Measurements from ENCODE around the gene ID4.

The ID4 gene

DNA sequence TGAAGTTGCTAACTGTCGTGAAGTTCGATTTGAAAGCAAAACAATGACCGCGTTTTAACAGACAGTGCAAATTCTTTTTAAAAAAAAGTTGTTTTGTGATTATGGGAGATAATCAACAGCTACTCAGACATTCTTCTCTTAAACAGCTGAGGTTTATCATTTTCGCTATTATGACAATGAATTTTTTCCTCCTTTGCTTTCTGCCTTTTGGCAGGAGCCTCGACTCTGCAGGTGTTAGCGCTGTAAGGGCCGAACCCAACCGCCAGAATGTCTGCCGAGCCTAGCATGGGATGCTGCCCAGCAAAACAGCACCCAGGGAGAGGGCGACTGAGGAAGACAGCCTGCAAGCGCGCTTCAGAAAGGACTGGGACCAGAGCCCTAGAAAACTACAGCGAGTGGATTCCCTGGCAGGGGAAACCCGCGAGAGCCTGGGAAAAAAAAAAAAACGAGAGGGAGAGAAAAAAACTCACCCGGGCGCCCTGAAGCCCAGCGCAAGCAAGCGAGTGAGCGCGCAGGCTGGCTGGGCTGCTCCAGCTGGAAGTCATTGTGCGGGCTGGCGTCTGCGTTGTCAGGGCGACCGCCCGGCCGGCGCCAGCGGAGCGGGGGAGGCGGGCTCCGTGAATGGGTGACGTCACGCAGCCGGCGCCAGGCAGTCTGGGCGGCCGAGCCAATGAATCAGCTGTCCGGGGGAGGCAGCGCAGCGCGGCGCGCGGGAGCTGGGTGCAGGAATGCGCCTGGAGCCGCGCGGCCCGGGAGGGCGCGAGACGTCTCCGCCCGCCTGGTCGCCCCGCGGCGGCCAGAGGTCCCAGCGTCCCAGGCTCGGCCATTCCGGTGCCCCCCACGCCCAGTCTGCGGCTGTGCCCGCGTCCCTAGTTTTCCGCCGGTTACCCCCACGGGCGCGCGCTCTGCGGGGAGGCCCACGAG, 32.7 kb upstream of the ID4 start:
- Histone ChIP-seq H3K9ac (ENCODE audit: low read depth in 1 of 2, low read length in 2 of 2) (peak overlapping the region; percentile 65 to 76), H3K27ac (ENCODE audit: low read depth in 2 of 2, low read length in 2 of 2) (peak overlapping the region; percentile 83 to 86), H3K36me3 (ENCODE audit: control insufficient read depth in 2 of 2, insufficient read depth in 2 of 2, low read length in 2 of 2) (no peaks in the 10 kb centered on the region), H3K4me1 (ENCODE audit: control insufficient read depth in 2 of 2, insufficient read depth in 2 of 2, low read length in 2 of 2) (peaks cover 8 to 15% of the 10 kb centered on the region in 2 donors), H3K9me3 (ENCODE audit: control insufficient read depth in 2 of 2, low read length in 2 of 2) (no peaks in the 10 kb centered on the region), H3K27me3 (ENCODE audit: control insufficient read depth in 2 of 2, insufficient read depth in 2 of 2, low read length in 2 of 2) (no peaks in the 10 kb centered on the region), H3K4me3 (ENCODE audit: low read length in 2 of 2) (peak overlapping the region; percentile 65 to 70)

DNA sequence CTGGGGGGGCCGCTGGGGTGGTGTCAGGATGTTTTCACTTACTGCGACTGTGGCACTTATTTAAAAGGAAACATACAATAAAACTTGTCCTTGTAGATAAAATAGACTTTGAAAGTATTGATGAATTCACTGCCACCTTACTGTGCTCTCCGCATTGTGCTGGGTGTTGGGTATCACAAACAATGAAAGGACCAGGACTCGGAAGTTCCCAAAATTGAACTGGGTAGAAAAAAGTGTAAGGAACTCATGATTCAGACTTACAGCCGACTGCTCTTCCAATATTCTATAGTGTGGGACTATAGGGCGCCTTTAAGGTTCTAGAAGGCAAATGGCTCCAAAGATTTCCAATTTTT, 32.1 kb upstream of the ID4 start:
- peaks cover 8 to 15% of the 10 kb centered on the region in 2 donors for H3K4me1 ChIP-seq (ENCODE audit: control insufficient read depth in 2 of 2, insufficient read depth in 2 of 2, low read length in 2 of 2)
- H3K9ac ChIP-seq (ENCODE audit: low read depth in 1 of 2, low read length in 2 of 2), result peak overlapping the region; percentile 65 to 76
- no peaks in the 10 kb centered on the region for H3K36me3 ChIP-seq (ENCODE audit: control insufficient read depth in 2 of 2, insufficient read depth in 2 of 2, low read length in 2 of 2)
- peak overlapping the region; percentile 64 to 65 for H3K4me3 ChIP-seq (ENCODE audit: low read length in 2 of 2)
- H3K9me3 ChIP-seq (ENCODE audit: control insufficient read depth in 2 of 2, low read length in 2 of 2), result no peaks in the 10 kb centered on the region
- no peaks in the 10 kb centered on the region for H3K27me3 ChIP-seq (ENCODE audit: control insufficient read depth in 2 of 2, insufficient read depth in 2 of 2, low read length in 2 of 2)
- peak overlapping the region; percentile 83 to 86 for H3K27ac ChIP-seq (ENCODE audit: low read depth in 2 of 2, low read length in 2 of 2)

DNA sequence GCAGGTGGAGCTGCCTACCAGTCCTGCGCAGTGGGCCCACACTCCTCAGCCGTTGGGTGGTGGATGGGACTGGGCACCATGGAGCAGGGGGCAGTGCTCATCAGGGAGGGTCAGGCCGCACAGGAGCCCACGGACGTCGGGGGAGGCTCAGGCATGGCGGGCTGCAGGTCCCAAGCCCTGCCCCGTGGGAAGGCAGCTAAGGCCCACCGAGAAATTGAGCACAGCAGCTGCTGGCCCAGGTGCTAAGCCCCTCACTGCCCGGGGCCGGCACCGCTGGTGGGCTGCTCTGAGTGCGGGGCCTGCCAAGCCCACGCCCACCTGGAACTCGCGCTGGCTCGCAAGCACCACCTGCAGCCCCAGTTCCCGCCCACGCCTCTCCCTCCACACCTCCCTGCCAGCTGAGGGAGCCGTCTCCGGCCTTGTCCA, 30.2 kb upstream of the ID4 start:
- H3K9ac ChIP-seq (ENCODE audit: low read depth in 1 of 2, low read length in 2 of 2), result no peak overlapping the region
- H3K36me3 ChIP-seq (ENCODE audit: control insufficient read depth in 2 of 2, insufficient read depth in 2 of 2, low read length in 2 of 2), result no peaks in the 10 kb centered on the region
- peaks cover 8 to 15% of the 10 kb centered on the region in 2 donors for H3K4me1 ChIP-seq (ENCODE audit: control insufficient read depth in 2 of 2, insufficient read depth in 2 of 2, low read length in 2 of 2)
- H3K9me3 ChIP-seq (ENCODE audit: control insufficient read depth in 2 of 2, low read length in 2 of 2), result no peaks in the 10 kb centered on the region
- no peak overlapping the region for H3K27ac ChIP-seq (ENCODE audit: low read depth in 2 of 2, low read length in 2 of 2)
- no peaks in the 10 kb centered on the region for H3K27me3 ChIP-seq (ENCODE audit: control insufficient read depth in 2 of 2, insufficient read depth in 2 of 2, low read length in 2 of 2)
- H3K4me3 ChIP-seq (ENCODE audit: low read length in 2 of 2), result no peak overlapping the region

DNA sequence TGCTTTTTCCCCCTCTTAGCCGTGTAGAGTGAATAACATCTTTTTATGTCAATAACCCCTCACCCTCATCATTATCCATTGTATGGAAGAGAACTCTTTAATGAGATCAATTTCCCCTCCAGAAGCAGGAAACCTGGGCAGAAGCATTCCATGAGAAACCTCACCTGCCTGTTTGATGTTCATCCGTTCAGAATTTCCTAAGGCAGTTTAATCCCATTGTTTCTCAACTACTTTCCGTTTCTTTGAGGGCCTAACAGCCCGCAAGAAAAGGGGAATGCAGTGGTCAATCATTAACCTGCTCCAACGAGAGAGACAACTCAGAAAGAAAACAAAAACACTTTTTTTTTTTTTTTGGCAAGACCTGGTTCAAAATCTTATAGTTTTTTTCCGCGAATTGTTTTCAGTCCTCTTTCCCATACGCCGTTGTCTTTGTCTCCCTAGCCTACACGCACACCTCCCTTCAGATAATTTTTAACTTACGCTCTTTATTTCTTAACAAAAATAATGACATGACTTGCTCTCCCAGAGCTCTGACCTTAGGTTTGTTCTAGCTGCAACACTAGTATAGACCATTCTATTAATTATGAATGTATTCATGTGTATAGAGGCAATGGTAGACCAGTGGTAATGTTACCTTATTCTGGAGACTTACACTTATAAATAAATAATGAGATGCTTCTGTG, 25.6 kb upstream of the ID4 start:
- Histone ChIP-seq H3K9me3 (ENCODE audit: control insufficient read depth in 2 of 2, low read length in 2 of 2) (no peaks in the 10 kb centered on the region), H3K27ac (ENCODE audit: low read depth in 2 of 2, low read length in 2 of 2) (no peak overlapping the region), H3K36me3 (ENCODE audit: control insufficient read depth in 2 of 2, insufficient read depth in 2 of 2, low read length in 2 of 2) (no peaks in the 10 kb centered on the region), H3K4me3 (ENCODE audit: low read length in 2 of 2) (no peak overlapping the region), H3K27me3 (ENCODE audit: control insufficient read depth in 2 of 2, insufficient read depth in 2 of 2, low read length in 2 of 2) (peaks cover 0 to 4% of the 10 kb centered on the region in 2 donors), H3K9ac (ENCODE audit: low read depth in 1 of 2, low read length in 2 of 2) (no peak overlapping the region), H3K4me1 (ENCODE audit: control insufficient read depth in 2 of 2, insufficient read depth in 2 of 2, low read length in 2 of 2) (no peaks in the 10 kb centered on the region)

DNA sequence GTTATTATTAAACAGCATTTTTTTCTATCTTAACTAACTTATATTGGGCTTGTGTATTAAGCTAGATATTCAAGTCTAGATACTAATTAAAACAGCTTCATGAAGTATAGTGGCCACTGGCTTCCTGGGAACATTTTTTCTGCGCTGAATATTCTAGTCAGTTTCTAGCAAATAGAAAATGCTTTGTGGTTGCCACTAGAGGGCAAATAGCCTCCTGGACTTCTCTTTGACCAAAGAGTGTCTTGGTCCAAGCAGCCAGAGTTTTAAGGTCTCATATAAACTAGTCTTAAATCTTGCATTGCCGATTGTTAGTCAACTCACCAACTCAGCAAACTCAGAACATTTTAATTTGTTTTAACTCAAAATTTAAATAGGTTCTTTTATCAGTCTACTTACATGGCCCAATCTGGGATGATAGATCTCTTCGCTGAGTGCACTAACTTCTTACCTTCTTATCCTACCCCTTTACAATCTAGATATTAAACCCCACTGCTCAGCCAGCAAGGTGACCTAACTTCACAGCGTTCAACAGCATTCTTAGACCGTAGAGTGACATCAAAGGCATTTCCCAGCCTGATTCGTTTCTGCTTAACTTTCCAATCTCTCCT, 24.6 kb upstream of the ID4 start:
- Histone ChIP-seq H3K36me3 (ENCODE audit: control insufficient read depth in 2 of 2, insufficient read depth in 2 of 2, low read length in 2 of 2) (no peaks in the 10 kb centered on the region), H3K27ac (ENCODE audit: low read depth in 2 of 2, low read length in 2 of 2) (no peak overlapping the region), H3K4me1 (ENCODE audit: control insufficient read depth in 2 of 2, insufficient read depth in 2 of 2, low read length in 2 of 2) (no peaks in the 10 kb centered on the region), H3K9ac (ENCODE audit: low read depth in 1 of 2, low read length in 2 of 2) (no peak overlapping the region), H3K4me3 (ENCODE audit: low read length in 2 of 2) (no peak overlapping the region), H3K27me3 (ENCODE audit: control insufficient read depth in 2 of 2, insufficient read depth in 2 of 2, low read length in 2 of 2) (peaks cover 0 to 4% of the 10 kb centered on the region in 2 donors), H3K9me3 (ENCODE audit: control insufficient read depth in 2 of 2, low read length in 2 of 2) (no peaks in the 10 kb centered on the region)

DNA sequence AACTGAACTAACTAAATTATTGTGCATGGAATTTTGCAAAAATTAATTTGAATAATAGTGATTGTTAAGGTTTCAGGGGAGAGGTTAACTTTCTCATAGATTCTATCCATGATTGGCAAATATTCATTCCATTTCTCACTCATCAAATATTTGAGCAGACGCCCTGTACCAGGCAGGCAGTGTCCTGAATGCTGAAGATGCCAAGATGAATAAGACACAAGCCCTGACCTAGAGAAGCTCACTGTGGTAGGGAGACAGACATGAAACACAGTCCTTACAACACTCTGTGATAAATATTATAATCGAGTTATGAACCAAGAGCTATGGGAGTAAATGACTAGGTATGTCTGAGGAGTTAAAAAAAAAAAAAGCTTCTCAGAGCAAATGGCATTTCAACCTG, 18.4 kb upstream of the ID4 start:
- H3K9ac ChIP-seq (ENCODE audit: low read depth in 1 of 2, low read length in 2 of 2), result no peak overlapping the region
- no peaks in the 10 kb centered on the region for H3K27me3 ChIP-seq (ENCODE audit: control insufficient read depth in 2 of 2, insufficient read depth in 2 of 2, low read length in 2 of 2)
- no peaks in the 10 kb centered on the region for H3K9me3 ChIP-seq (ENCODE audit: control insufficient read depth in 2 of 2, low read length in 2 of 2)
- no peaks in the 10 kb centered on the region for H3K36me3 ChIP-seq (ENCODE audit: control insufficient read depth in 2 of 2, insufficient read depth in 2 of 2, low read length in 2 of 2)
- no peaks in the 10 kb centered on the region for H3K4me1 ChIP-seq (ENCODE audit: control insufficient read depth in 2 of 2, insufficient read depth in 2 of 2, low read length in 2 of 2)
- no peak overlapping the region for H3K4me3 ChIP-seq (ENCODE audit: low read length in 2 of 2)
- no peak overlapping the region for H3K27ac ChIP-seq (ENCODE audit: low read depth in 2 of 2, low read length in 2 of 2)

DNA sequence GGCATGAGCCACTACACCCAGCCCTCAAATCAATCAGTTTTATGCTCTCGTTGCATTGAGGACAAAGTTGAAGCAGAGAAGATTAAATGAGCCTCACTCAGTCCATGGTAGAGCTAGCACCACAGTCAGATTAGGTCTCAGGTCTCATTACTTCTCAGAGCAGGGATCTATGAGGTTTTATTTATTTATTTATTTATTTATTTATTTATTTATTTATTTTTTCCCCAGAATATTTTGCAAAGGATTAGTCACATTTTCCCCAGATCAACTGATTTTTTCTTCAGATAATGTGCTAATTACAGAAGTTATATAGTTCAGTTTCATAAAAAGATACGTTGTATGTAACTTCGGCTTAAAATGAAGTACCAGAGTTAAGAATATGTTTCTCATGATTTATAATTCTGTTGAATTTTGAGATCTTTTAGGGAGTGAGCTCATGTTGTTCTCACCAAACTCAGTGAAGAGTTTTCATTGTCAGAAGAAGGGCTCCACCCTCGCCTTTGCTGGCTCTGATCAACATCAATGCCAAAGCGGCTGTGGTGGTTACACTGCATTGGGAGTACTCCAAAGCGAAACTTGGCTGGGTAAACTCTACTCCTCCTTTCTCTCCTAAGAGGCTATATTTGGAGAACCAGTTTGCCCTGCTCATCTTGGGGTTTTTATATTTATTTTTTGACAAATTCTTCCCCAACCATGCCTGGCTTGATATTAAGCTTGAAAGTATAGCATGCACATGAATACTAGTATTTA, 12.9 kb upstream of the ID4 start:
- Histone ChIP-seq H3K9me3 (ENCODE audit: control insufficient read depth in 2 of 2, low read length in 2 of 2) (no peaks in the 10 kb centered on the region), H3K36me3 (ENCODE audit: control insufficient read depth in 2 of 2, insufficient read depth in 2 of 2, low read length in 2 of 2) (no peaks in the 10 kb centered on the region), H3K27ac (ENCODE audit: low read depth in 2 of 2, low read length in 2 of 2) (no peak overlapping the region), H3K9ac (ENCODE audit: low read depth in 1 of 2, low read length in 2 of 2) (no peak overlapping the region), H3K27me3 (ENCODE audit: control insufficient read depth in 2 of 2, insufficient read depth in 2 of 2, low read length in 2 of 2) (no peaks in the 10 kb centered on the region), H3K4me3 (ENCODE audit: low read length in 2 of 2) (no peak overlapping the region), H3K4me1 (ENCODE audit: control insufficient read depth in 2 of 2, insufficient read depth in 2 of 2, low read length in 2 of 2) (no peaks in the 10 kb centered on the region)

DNA sequence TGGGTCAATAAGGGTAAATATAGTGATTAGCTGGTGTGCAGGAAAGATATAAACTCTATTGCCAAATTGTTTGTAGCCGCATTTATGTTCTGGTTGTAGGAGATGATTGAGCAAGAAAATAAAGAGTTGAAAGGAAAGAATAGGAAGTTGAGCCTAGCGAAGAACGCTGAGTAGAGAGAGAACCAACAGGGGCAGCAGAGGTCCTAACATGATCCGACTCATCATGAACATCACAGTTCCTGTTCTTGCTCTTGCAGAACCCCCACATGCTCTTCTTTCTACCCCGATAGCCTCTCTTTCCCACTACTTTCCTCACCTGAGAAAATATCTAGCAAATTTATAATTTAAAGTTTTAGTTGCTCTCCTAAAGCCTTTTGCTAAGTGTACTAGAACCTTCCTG, 9.9 kb upstream of the ID4 start:
- H3K27ac ChIP-seq (ENCODE audit: low read depth in 2 of 2, low read length in 2 of 2), result no peak overlapping the region
- no peaks in the 10 kb centered on the region for H3K36me3 ChIP-seq (ENCODE audit: control insufficient read depth in 2 of 2, insufficient read depth in 2 of 2, low read length in 2 of 2)
- no peak overlapping the region for H3K4me3 ChIP-seq (ENCODE audit: low read length in 2 of 2)
- no peaks in the 10 kb centered on the region for H3K4me1 ChIP-seq (ENCODE audit: control insufficient read depth in 2 of 2, insufficient read depth in 2 of 2, low read length in 2 of 2)
- no peaks in the 10 kb centered on the region for H3K9me3 ChIP-seq (ENCODE audit: control insufficient read depth in 2 of 2, low read length in 2 of 2)
- no peaks in the 10 kb centered on the region for H3K27me3 ChIP-seq (ENCODE audit: control insufficient read depth in 2 of 2, insufficient read depth in 2 of 2, low read length in 2 of 2)
- no peak overlapping the region for H3K9ac ChIP-seq (ENCODE audit: low read depth in 1 of 2, low read length in 2 of 2)

DNA sequence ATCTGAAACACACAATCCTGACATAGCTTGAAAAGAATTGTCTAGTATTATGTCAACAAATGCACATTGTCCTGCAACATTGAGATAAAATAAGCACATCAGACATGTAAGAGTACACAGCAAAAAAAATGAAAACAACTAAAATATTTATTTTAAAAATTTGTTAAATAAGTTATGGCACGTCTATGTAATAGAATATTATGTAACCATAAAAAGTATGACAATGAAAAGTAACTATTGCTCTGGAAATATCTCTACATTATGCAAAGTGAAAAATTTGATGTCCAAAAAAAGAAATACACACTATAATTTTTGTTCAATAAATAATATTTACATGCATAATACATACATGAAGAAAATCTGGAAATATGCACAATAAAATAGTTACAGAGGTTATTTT, 9.3 kb upstream of the ID4 start:
- no peaks in the 10 kb centered on the region for H3K4me1 ChIP-seq (ENCODE audit: control insufficient read depth in 2 of 2, insufficient read depth in 2 of 2, low read length in 2 of 2)
- no peaks in the 10 kb centered on the region for H3K36me3 ChIP-seq (ENCODE audit: control insufficient read depth in 2 of 2, insufficient read depth in 2 of 2, low read length in 2 of 2)
- no peak overlapping the region for H3K27ac ChIP-seq (ENCODE audit: low read depth in 2 of 2, low read length in 2 of 2)
- H3K9ac ChIP-seq (ENCODE audit: low read depth in 1 of 2, low read length in 2 of 2), result no peak overlapping the region
- no peak overlapping the region for H3K4me3 ChIP-seq (ENCODE audit: low read length in 2 of 2)
- H3K27me3 ChIP-seq (ENCODE audit: control insufficient read depth in 2 of 2, insufficient read depth in 2 of 2, low read length in 2 of 2), result no peaks in the 10 kb centered on the region
- H3K9me3 ChIP-seq (ENCODE audit: control insufficient read depth in 2 of 2, low read length in 2 of 2), result no peaks in the 10 kb centered on the region
